HuH-7 (cell line): ENCODE measurements around the gene DENND2A.
"Not testable (repeated sequence)": the region's sequence is repeated elsewhere in the genome, so short reads cannot be mapped to it uniquely, and the experiment has no call there.

Source experiments
- DNase-seq: peaks from one replicate; pipeline ENCODE4 v3.0.0; 2011; ENCODE audit warnings: low spot score

DENND2A gene, protein sequence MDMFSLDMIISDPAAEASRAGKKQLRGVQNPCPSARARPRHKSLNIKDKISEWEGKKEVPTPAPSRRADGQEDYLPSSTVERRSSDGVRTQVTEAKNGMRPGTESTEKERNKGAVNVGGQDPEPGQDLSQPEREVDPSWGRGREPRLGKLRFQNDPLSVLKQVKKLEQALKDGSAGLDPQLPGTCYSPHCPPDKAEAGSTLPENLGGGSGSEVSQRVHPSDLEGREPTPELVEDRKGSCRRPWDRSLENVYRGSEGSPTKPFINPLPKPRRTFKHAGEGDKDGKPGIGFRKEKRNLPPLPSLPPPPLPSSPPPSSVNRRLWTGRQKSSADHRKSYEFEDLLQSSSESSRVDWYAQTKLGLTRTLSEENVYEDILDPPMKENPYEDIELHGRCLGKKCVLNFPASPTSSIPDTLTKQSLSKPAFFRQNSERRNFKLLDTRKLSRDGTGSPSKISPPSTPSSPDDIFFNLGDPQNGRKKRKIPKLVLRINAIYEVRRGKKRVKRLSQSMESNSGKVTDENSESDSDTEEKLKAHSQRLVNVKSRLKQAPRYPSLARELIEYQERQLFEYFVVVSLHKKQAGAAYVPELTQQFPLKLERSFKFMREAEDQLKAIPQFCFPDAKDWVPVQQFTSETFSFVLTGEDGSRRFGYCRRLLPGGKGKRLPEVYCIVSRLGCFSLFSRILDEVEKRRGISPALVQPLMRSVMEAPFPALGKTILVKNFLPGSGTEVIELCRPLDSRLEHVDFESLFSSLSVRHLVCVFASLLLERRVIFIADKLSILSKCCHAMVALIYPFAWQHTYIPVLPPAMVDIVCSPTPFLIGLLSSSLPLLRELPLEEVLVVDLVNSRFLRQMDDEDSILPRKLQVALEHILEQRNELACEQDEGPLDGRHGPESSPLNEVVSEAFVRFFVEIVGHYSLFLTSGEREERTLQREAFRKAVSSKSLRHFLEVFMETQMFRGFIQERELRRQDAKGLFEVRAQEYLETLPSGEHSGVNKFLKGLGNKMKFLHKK

DNA sequence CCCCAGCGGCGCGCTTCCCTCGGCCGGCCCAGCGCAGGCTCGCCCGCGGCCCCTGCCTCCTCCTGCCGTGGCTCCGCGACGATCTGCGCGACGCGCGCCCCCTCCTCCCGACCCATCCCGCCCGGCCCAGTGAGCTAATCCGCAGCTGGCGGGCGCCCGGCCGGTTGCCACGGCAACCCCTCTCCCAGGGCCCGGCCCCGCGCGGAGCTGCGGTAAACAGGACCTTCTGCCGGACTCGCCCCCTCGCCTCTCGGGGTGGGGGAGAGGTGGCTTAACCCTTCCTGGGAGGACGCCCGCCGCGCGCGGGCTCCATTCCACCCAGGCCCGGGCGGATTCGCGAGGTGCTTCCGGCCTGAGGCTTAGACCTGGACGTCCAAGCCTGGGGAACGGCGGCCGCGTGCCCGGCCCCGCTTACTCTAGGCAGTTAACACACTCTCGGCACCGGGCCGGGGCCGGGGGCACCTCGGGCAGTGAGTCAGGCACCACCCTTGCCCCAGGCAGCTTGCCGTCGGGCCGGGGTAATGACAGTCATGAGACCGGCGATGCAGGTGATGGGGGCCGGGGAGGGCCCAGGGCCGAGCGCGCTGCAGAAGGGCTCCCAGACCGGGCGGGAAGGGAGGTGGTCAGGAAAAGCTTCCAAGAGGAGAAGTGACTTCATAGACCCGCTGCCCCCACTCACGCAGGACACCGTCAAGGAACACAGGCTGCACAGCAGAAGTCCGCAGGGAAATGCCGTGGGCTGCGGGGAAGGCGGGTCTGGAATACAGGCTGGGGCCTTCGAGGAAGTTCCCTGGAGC lies at the start of gene DENND2A:
DENND2A (minus strand) TSS at position 87 of the 797 bp plus-strand sequence. CDS start 38,416 bp downstream, outside the sequence.
- DNase-seq = peak; percentile 76

DNA sequence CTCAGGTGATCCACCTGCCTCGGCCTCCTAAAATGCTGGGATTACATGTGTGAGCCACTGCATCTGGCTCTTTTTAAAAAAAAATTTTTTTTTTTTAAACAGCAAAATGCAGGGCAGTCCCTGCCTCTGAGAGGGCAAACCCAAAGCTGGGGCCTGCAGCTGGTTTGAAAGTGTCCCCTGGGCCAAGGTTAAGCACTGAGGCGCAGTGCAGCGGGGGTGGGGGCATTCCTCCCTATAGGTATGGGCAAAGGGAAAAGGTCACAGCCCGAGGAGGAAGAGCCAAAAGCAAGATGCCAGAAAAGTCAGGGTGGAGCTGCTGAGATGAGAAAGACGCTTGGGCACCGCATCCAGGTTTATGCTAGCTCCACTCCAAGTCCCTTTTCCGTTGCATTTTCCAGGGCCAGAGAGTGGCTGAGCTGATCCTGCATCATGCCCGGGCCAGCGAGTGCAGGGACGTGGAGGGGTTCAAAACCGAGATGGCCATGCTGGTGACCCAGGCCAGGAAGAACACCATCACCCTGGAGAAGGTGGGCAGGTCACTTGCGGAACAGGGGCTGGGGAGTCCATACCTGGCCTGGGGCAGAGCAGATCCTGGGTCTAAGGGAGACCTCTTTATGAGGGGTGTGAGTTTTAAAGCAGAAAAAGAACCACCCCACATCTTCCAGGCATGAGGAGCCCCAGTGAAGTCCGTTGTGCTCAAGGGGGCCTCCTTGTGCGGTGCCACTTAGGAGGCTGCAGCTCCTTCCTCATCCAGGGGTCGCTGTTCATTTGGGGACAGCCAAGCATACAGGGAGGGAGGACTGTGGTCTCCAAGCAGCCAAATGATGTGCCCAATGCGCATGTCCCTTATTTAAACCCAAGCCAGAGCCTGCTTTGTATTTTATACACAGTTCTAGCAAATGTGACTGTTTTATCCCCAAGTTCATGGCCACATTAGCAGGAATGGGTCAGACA lies 48.9 kb upstream of the DENND2A start:
- no peak for DNase-seq

DNA sequence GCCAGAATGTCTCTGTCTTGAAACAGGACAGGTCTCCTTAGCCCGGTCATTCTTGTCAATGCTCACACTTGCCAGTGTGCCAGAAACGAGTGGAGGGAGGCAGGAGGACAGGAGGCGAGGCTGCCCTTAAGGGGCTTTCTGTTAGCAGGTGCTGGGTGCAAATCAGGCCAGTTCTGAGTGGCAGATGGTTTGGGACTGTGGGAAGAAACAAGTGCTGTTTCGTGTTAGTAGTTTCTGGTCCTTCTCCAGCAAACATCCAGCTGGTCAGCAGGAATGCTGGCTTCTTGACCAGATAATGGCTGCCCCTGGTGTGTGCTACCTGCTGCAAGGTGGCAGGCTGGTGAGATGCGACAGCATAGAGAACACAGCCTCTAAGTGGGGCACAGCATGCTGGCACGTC lies 47.7 kb upstream of the DENND2A start:
- DNase-seq = no peak

DNA sequence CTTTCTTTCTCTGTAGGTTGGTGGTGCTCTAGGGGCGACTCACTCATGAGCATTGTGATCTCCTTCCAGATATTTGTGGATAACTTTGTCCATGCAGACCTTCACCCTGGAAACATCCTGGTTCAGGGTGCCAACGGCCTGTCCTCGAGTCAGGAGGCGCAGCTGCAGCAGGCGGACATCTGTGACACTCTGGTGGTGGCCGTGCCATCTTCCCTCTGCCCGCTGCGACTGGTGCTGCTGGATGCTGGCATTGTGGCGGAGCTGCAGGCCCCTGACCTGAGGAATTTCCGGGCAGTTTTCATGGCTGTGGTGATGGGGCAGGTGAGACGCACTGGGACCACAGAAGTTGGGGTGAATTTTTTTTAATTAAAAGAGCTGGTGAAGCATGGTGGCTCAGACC lies 46.3 kb upstream of the DENND2A start:
- no peak for DNase-seq

DNA sequence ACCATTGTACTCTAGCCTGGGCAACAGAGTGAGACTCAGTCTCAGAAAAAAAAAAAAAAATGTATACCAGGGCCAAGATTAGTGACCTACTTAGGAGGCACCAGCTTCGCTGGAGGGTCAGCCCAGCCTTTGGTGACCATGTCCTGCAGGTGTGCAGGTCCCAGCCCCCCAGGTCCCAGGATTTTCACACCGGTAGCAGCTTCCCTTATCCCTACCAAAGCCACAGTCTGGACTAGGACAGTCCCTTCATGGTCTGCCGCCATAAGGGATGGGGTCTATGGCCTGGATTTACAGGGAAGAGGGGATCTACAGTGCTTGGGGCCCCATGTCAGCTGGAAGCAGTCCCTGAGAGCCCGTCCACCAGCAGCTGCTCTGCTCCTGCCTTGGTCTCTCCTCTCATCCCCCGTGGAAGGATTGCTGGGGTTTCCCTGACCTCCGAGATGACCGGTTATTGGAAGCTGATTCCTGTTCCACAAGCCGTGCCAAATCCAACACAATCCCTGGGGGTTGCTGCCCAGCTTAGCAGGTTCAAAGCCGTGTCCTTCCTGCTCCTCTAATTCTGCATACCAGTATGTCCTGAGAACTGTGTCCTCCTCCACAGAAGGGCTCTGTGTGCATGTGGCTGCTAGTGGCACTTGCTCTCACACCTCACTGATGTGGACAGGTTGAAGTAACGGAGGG lies 44.9 kb upstream of the DENND2A start:
- no peak for DNase-seq

DNA sequence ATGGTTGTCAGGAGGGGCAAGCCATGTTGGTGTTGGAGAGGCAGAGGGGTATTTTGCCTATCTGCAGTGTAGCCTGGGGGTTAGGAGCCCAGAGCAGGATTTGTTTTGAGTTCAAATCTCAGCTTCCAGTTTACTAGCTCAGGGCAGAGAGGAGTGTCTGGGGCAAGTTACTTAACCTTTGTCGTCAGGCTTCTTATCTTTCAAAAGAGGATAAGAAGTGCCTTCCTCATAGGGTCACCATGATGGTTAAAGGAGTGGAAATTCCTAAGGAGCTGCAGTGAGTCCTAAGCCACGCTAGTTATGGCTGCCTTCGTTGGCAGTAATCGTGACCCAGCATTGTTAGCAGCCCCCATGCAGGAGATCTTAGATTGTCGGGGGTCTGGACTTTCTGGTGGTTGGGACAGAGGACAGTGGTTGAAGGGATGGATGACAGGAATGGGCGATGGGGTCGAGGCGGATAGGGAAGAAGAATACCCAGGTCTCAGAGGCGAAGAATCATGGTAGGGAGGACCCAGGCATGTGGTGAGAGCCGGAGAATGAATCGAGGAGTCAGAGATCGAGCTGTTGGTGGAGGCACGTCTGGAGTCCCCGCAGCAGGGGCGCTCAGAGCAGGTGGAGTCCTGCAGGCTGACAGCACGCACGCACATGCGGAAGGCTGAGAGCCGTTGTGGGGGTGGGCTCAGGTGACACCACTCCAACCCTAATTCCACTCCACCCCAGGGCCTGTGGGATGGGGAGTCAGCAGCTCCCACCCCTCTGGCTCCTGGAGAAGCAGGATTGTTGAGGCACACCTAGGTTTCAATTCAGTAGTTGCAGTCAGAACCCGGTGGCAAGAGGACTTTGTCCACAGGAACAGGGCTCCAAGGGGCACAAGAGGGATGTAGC lies 43.7 kb upstream of the DENND2A start:
- DNase-seq = no peak

DNA sequence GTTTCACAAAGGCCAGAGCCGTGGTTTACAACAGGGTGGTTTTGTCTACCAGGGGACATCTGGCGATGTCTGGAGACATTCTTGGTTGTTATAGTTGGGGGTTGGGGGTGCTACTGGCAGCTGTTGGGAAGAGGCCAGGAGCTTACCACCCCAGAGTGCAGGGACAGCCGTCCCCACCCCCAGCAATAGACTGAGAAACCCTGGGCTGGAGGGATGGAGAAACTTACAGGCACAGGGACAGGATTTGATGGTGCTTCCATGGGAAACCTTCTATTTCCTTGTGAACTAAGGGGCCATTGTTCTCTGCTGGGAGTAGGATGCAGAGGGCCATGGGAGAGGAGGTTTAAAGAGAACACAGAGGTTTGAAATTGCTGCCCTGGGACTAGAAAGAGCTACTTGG lies 43.0 kb upstream of the DENND2A start:
- no peak for DNase-seq

DNA sequence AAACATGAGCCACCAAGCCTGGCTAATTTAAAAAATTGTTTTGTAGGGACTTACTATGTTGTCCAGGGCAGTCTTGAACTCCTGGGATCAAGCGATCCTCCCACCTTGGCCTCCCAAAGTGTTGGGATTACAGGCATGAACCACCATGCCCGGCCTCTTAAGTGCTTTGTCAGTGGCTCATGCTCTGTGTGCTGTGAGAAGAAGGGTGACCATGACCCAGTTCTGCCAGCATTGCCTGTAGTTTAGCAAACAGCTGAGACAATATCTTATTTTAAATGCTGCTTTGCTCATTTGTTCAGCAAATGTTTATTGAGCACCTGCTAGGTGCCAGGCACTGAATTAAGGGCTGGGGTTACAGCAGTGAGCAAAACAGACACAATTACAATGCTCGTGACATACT lies 41.2 kb upstream of the DENND2A start:
- DNase-seq = no peak

DNA sequence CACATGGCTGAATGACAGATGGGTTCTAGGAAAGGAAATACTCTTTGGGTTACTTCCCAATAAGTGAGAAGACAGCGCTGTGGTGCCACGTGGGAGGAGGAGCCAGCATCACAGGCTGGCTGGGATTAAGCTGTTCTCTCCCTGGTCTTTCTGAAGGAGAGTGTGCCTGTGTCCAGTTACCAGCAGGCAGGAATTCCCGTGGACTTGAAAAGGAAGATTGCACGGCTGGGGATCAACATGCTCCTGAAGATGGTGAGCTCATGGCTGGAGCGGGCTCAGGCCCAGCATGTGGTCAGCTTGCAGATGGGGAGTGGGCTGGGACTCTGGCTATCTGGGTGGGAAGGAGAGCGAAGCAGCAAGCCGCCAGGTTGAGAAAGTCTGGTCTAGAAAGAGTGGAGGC lies 40.3 kb upstream of the DENND2A start:
- no peak for DNase-seq

DNA sequence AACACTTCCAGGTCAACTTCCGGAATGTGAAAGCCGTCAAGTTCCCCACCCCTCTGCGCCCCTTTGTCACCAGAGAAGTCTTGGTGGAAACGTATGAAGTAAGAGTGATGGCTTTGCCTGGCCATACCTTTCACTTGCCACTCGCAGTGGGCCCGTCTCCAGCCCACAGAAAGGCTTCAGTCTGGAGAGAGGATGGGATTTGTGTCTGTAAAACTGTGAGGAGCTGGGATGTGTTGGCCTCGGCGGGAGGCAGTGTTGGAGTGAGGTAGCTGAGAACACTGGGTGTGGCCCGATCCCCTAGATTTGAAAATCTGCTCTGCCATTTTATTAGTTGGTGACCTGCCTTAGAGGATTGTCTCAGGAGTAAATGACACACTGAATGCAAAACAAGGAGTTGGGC lies 38.6 kb upstream of the DENND2A start:
- no peak for DNase-seq

DNA sequence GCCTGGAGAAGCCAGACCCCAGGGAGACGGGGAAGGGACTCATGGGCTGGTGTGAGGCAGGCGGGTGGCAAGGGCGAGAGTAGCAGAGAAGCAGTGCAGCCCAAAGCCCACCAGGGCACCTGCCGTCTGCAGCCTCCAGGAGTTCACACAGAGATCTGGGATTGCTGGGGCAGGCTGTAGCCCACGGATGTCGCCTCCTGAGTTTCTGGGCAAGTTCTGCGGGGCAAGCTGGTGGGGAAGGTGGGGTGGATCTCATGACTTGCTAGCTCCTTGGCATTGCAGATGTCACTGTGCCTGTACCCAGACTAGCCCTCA lies 38.2 kb upstream of the DENND2A start:
- no peak for DNase-seq

DNA sequence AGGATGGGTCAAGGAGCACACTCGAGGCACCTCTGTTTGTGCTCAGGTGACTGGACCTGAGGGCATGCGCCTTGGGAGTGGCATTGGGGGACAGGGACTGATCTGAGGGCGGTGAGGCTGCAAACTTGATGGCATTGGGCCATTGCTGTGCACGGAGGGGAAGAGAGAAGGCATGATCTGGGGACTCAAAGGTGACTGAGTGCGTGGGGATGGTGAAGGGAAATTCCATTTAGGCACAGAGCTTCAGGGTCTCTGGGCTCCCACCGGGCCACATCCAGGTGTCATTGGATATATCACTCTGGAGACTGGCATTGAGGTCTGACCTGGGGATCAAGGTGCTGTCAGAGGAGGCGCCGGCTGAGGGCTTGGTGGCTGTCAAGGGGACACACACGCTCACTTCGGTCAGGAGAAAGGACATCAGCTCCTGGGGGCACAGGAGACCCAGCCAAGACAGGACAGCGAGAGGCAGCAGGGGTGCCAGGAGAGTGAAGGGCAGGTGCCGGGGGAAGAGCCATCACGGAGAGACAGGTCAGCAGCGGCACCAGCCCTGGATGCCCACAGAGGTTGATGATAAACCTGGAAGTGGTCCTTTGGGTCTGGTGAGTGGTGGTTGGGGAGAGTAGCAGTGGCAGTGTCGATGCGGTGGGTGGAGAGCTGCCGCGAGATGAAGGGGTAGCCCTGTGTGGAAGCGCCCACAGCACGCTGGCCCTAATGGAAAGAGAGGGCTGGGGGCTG lies 37.6 kb upstream of the DENND2A start:
- DNase-seq = no peak

DNA sequence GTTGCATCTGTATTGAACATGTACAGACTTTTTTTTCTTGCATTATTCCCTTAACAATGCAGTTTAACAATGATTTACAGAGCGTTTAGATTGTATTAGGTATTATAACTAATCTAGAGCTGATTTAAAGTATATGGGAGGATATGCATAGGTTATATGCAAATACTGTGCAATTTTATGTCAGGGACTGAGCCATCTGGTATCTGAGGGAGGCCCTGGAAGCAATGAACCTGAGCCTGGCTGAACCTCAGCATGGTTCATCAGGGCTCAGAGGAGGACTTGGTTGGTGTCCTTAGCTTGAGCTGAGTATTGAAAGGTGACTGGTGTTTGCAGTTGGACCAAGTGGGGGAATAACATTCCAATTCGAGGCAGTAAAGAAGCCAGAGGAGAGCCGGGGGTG lies 36.9 kb upstream of the DENND2A start:
- DNase-seq = no peak

DNA sequence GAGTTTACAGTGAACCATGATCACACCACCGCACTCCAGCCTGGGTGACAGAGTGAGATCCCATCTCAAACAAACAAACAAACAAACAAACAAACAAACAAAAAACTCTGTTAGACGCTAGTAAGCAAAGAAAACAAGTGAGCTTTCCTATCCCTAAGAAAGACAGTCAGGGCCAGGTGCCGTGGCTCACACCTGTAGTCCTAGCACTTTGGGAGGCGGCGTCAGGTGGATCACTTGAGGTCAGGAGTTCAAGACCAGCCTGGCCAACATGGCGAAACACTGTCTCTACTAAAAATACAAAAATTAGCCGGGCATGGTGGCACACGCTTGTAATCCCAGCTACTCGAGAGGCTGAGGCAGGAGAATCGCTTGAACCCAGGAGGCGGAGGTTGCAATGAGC lies 36.3 kb upstream of the DENND2A start:
- DNase-seq = not testable (repeated sequence)

DNA sequence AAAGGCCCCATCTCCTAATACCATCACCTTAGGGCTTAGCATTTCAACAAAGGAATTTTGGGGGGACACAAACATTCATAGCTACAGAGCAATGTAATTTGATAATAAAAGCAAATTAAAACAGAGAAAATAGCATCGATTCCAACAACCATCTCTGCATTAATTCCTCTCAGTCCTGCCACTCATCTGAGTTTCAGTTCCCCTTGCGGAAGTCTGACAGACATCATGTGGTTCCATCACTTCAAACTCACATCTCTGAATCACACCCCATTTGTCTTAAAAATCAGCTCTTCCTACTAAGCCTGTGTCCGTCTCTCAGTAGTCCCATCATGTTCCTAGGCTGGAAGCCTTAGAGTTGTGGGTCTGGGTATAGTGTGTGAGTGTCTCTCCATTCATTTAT lies 35.7 kb upstream of the DENND2A start:
- DNase-seq = no peak

DNA sequence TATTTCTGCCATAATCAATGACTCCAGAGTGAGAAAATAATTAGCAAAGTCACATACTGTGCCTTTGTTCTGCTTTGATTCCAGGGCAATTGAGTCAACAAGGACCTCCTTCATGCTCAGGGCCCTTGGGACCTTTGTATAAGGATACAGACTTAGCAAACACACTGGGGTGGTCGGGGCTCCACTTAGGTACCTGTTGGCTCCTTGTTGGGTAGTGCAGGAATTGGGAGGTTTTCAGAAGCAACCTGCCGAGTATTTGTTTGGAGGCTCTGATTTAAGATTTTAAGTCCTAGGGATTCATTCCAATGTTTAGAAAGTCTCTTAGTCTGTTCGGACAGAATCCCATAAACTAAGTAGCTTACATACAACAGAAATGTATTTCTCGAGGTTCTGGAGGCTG lies 35.1 kb upstream of the DENND2A start:
- DNase-seq = no peak

DNA sequence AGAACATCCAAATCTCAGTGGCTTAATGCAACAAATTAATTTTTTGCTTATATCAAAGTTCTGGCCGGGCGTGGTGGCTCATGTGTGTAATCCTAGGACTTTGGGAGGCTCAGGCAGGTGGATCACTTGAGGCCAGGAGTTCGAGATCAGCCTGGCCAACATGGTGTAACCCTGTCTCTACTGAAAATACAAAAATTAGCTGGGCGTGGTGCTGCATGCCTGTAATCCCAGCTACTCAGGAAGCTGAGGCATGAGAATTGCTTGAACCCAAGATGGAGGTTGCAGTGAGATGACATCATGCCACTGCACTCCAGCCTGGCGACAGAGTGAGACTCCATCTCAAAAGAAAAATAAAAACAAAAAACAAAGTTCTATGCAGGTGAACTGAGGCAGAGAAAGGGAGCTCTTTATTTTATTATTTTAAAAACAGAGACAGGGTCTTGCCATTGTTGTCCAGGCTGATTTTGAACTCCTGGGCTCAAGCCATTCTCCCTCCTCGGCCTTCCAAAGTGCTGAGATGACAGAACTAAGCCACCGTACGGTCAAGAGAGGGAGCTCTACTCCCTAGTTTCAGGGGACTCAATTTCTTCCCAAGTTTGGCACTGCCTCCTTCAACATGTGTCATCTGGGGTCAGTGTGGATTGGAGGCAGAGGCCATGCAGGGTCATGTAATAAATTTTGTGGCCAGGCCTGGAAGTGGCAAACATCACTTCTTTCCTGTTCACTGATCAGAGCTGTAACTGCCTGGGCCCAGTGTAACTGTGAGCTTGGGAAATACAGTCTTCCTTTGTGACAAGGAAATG lies 34.5 kb upstream of the DENND2A start:
- DNase-seq = peak; percentile 88

DNA sequence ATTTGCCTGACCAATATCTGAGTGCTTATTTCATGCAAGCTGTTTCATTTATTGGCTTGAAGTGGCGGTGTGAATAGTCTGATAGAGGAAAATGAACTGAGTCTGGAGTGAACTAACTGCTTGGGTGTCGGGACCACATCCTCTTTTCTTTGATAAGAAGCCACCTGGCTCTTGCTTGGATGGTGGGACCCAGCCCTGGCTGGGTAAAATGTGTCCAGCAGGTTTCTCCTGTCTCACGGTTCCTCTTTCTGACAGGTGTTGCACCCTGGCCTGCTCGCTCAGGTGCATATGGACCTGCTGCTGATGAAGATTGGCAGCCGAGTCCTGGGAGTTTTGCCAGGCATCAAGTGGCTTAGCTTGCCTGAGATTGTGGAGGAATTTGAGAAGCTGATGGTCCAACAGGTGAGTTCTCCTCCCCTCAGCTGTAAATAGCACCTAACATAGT lies 33.8 kb upstream of the DENND2A start:
- no peak for DNase-seq
